H4 (cell line): ENCODE measurements around the gene SMAD2. TPM values are rescaled to one million over a fixed set of nuclear protein-coding genes. Genes with fewer than 3 reads are reported as not detected.

Experiments used
- DNase-seq: peaks from one replicate; pipeline ENCODE4 v3.0.0-alpha.2; 2015; ENCODE audit warnings: low spot score
- total RNA-seq: library from RNA; depleted of rRNA; stranded (reverse); fragments of >200 nt; shearing (Covaris generic); gene quantifications from 2 replicates; pipeline ENCODE4 v1.2.3, GENCODE V29; 2014

The SMAD2 gene
- total RNA-seq, 1 experiment from 2014 or later: 113 TPM

DNA sequence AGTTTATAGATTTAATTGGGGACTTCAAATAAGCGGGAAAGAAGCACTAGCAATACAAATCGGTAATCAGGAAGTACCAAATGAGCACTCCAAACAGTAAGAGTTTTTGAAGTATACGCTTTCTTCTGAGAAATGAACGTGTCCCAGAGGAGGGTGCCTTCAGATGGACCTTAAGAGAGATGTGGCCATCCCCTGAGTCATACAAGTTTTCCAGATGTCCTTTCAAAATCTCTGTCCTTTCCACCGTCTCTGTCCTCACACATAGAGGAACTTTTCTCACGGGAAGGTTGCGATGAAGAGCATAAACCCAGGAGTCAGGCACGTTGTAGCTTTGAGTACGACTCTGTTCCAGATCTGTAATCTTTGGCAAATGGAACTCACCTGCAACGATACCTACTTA lies 1.7 kb upstream of the SMAD2 start:
- no peak for DNase-seq

DNA sequence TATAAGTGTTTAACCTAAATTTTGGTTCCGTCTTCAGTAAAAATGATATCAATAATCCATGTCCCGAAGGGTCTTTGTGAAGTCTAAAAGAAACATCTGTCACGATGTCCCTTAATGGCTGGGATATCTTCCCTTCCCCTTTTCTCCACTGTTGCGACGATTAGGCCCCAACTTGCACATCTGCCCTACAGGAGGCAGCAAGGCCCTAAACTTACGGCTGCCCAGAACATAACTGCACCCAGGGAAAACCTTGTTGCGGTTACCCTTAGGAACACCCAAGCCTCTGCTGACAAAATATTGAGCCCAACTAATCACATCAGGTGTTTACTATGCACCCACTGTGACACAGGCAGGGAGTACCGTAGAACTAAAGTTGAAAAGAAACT lies 1.3 kb upstream of the SMAD2 start:
- no peak for DNase-seq

DNA sequence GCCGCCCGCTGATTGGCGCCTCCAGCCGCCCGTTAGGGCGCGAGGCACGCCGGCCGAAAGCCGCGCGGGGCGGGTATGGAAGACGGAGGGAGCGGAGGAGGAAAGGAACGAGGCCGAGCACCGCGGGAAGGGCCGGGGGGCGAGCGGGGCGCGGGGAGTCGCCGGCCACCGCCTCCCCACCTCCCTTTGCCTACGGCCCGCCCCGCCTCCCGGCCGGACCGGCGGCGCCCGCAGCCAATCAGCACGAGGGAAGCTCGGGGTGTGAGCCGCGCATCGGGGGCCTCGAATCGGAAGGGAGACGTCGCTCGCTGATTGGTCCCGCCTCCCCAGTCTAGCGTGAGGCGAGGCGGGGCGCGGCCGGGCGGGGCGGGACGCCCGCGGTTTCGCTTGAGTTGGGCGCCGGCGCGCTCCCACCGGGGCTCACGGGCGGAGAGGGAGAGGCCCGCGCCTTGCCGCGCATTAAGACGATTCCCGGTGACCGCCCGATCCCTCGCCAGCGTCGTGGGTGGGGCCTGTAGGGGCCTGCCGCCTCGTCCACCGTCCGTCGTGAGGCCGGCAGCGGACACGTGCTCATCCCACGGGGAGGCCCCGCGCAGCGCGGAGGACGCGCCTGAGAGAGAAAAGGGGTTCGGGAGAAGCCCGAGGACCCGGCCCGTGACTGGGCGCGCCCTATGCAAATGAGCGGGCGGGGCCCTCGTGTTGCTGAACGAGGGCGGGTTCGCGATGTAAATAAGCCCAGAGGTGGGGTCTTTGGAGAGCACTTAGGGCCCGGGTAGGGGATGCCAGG lies 665 bp upstream of the SMAD2 start:
- peak; percentile 93 for DNase-seq

DNA sequence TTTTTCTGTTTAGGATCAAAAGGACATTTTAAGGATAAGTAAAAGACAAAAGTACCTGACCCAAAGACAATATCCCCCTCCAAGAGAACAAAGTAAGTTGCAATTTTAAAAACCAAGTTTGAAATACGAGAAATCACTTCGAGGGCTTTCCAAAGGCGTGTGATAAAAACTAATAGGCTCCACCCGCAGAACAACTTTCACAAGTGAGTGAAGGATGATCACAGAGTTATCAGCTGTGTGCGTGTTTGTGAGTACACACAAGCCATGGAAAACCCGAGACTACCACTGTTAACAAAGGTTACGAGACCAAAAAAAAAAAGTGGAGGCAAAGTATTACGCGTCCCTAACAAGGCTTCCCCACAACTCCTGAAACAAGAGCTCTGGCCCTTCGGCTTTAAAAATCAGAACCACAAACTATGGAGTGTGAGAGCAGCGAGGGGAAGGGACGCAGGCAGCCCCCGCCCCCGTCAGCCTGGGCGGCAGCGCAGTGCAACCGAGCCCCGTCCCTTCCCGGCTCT lies 719 bp downstream of the SMAD2 start:
- DNase-seq: no peak

DNA sequence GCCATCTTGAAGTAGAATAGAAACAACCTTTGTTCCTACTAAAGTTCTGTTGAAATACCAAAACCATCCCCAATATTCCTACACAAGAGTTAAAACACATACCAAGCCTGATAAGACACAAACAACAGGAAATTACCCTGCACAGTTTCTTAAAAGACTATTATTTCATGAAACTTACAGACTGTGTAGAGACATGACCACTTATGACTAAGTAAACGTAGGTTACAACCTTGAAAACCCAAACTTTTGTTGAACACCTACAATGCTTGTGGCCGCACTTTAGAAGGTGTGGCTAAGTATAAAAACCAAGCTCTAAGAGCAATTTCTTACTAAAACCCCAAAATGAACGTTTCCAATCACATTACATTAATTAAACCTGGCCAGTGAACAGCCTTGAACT lies 2.0 kb downstream of the SMAD2 start:
- DNase-seq: no peak

DNA sequence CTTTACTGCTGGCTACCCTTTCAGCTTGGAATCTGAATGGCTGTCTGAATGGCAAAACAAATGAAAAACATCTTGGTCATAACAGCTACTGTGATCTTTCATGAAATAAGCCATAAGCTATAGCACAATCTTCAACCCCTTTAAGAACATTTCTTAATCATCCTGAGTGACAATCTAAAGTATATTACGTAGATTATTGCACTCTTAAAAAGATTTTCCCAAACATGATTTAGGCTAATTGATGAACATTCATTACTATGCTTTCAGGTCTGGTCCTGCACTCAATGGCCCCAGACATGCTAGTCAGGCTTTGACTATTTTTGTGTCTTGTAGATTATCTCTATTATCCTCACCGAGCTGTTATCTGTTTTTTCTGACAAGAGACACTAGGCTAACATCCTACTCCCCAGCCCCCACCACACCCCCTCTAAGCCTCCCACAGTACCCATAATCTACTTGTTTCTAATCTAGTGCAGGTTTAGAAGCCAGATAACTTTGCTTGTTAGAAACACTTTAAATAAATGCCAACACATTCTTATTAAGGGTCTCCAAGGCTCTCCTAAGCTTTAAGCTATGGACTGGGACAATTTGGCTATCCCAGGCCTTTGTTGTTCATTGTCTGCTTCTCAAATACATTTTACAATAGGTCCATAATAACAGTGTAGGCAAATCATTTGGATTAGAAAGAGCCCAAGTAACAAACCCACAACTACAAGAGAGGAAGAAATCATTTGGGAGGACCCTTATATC lies 4.2 kb downstream of the SMAD2 start:
- DNase-seq: no peak

DNA sequence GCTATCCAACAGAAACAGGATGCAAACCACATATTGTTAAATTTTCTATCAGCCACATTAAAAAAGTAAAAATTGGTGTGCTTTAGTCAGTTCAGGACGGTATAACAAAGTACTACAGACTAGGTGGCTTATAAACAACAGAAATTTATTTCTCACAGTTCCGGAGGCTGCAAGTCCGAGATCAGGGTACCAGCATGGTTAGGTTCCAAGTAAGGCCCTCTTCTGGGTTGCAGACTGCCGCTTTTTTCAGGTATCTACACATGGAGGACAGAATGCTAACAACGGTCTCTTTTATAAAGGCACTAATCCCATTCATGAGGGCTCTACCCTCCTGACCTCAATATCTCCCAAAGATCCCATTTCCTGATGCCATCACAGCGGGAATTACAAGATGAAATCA lies 10.5 kb downstream of the SMAD2 start:
- no peak for DNase-seq

DNA sequence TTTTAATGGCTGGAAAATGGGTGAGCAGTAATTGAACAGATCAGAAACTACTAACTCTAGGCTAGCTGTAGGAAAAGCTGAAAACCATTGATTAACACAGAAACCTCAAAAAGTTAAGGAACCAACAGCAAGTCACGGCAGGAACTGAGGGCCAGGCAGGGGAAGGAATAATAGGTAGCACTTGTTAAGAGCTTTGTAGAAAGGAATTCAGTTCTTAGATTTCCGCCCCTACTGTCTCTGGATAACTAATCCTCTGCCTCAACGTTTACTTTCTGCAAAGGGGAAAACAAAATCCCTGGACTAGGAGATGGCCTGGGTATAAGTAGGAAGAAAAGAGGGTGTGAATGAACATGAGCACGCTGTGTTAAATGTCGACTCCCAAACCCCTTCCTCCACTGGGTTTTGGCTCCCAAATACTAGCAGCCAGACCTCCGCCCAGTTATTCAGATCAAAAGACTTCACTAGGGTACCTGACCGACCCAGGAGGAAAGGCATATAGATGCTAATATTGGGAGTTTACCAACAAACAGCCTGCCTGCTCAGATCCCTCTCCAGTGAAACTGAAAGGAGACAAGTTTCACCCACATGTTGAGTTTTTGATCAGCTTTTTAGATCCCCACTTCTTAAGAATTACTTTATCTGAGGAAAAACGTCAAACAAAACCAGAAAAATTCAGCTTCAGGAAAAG lies 12.4 kb downstream of the SMAD2 start:
- DNase-seq: no peak

DNA sequence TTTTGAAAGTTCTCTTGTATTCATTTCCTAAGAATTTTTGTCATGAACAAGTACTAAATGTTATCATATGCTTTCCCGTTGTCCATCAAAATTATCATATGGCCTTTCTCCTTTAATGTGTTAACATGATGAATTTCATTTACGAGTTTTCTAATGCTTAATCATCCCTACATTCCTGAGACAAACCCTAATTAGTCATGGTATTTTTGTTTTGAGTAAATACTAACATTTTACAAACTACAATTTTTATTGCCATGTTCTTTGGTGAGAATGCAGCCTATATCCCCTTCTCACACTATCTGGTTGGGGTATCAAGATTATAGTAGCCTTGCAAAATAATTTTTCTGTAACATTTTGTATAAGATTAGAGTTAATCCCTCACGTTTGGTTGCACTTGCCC lies 14.5 kb downstream of the SMAD2 start:
- no peak for DNase-seq

DNA sequence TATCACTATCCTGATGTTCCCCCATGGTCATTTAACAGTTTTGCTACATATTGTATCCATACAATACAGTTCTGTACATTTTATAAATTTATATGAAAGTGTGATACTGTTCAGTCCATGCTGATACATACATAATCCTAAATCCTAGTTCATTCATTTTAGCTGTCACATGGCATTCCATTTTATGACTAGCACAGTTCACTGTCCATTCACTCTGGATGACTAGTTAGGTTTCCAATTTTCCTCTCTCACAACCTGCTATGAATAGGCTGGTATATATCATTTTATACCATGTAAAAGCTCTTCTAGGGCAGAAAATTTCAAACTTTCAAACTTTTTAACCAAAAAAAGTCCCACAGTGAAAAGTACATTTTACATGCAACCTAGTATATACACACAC lies 15.2 kb downstream of the SMAD2 start:
- DNase-seq: no peak

DNA sequence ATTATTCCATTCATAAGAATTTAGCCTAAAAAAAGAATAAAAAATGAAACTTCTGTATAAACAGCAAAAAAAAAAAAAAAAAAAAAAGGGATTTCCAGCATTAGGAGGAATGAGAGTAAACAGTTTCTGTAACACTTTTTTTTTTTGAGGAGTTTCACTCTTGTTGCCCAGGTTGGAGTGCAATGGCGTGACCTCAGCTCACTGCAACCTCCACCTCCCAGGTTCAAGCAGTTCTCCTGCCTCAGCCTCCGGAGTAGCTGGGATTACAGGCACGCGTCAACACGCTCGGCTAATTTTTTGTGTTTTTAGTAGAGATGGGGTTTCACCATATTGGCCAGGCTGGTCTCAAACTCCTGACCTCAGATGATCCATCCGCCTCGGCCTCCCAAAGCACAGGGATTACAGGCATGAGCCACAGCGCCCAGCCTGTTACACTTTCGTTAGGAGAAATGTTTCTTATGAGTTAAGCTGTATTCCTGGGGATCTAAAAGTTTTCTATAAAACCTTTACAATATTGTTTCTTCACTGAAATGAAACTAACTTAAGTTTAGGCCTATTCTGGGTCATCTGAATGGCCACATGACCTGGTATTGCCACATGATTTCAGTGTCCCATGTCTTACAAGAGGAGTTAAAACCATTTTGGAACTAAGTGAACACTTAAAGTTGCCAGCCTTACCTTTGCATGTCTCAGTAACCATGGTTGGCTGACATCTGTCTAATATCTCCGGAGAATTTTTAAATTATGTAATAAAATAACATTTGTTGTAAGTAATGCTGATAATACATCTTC lies 17.5 kb downstream of the SMAD2 start:
- no peak for DNase-seq

DNA sequence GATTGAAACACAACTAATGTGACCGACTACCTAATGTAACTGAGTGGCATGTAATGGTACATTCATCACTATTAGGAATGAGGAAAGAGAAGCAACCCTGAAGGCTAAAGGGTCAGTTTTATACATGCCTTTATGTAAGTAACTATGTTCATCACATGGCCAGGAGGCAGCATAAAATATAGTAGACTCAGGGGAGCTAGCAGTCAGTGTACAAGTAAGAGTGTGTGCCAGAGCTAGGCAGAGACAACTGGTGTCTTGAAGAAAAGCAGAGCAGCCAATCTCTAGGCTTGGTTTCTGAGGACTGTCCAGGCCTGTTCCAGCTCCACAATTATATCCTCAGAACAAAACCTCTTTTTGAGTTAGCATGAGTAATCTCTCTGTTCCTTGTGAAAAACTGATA lies 18.1 kb downstream of the SMAD2 start:
- DNase-seq: no peak

DNA sequence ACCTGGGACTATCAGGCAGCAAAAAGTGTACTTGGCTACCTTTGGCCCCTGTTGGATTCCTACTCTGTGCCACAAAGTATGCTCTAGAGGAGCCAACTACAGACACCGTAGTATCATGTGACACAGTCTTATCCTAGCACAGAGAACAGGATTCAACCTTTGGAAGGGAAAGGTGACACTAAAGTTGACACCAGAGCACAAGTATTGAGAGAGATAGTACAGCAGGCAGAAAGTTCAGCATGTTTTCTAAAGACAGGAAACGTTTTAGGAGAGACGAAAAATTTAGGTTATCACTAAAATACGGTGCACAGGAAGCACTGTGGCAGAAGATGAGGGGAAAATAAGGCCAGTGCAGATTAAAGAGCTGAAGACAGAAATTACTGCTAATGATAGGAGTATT lies 18.6 kb downstream of the SMAD2 start:
- DNase-seq: no peak

DNA sequence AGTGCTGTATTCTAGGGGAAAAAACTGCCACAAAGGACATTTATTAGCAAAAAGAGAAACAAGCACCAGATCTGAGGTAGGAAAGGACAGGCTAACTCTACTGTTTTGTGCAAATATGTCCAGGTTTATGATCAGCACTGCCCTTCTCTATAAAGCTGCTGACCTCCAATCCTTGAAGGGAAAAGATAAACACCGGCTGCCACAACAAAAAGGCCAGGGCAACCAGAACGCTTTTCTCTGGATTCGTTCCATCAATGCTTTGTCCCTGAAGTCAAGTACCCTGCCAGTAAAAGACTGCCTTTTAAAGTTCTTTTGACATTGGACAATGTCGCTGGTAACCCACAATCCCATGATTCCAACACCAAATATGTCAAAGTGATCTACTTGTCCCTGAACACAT lies 21.0 kb downstream of the SMAD2 start:
- DNase-seq: no peak

DNA sequence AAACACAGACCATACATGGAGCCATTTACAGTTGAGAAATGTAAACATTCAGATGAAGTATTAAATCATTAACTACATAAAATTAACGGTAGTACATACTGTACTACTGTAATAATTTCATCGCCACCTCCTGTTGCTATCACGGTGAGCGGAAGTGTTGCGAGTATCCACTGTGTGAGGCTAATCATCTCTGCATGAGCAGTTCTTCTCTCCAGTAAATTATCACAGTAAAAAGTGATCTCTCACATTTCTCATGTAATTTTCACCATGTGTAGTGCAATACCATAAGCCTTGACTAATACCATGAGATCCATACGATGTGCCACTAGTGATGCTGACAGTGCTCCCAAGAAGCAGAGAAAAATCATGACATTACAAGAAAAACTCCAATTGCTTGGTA lies 21.9 kb downstream of the SMAD2 start:
- no peak for DNase-seq

DNA sequence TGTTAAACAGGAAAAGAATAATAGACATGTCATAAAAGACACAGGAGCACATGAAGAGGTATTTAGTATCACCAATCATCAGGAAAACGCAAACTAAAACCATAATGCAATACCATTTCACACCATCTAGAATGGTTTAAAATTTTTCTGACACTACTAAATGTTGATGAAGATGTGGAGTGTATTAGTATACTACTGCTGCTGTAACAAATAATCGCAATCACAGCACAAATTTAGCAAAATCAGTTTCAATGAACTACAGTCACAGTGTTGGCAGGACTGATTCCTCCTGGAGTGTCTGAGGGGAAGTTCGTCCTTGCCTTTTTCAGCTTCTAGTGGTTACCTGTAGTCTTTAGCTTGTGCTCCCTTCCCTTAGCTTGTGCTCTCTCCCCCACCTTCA lies 24.1 kb downstream of the SMAD2 start:
- DNase-seq: no peak

DNA sequence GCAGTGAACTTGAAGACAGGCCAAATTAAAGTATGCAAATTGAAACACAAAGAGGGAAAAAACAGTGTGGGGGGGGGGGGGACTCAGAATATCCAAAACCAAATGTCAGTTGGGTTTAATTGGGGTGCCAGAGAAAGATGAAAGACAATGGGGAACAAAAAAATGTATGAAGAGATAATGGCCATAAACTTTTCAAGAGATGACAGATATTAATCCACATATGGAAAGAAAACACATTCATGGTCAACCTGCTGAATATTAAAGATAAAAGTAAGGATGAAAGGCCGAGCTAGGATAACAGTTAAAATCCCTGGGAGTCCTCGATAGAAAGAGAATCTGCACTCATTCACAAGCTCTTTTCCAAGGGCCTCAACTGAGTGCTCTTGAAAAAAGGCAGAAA lies 26.6 kb downstream of the SMAD2 start:
- DNase-seq: no peak

DNA sequence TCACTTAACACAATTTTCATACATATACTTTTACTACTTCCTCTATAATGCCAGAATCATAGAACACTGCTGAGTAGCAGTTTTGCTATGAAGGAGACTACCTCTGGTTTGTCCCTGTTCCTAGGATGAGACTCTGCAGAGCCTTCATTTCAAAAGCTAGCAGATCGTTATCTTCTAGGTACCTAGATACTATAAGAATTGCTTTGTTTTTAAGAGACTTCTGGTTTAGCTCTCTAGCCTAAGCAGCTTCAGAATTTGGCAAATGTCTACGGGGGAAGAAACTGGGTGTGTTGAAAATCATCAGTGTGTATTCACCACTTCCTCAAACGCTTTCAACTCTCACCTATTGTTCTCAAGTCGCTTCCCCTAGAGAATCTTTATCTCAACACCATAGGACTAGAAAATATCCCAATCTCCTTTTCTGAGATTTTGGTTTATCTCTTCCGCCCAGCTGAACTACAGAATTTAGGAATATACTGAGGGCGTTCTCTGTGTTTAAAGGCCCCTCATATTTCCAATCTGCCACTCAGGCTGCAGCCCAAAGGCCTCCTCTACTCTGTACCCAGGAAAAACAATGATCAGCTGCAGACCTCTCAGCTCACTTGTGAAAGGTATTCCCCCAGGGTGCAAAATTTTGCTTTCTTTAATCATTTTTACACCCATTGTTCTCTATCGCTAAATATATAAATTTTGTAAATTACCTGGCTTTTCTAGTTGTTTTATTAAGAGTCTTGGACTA lies 28.7 kb downstream of the SMAD2 start:
- DNase-seq: no peak

DNA sequence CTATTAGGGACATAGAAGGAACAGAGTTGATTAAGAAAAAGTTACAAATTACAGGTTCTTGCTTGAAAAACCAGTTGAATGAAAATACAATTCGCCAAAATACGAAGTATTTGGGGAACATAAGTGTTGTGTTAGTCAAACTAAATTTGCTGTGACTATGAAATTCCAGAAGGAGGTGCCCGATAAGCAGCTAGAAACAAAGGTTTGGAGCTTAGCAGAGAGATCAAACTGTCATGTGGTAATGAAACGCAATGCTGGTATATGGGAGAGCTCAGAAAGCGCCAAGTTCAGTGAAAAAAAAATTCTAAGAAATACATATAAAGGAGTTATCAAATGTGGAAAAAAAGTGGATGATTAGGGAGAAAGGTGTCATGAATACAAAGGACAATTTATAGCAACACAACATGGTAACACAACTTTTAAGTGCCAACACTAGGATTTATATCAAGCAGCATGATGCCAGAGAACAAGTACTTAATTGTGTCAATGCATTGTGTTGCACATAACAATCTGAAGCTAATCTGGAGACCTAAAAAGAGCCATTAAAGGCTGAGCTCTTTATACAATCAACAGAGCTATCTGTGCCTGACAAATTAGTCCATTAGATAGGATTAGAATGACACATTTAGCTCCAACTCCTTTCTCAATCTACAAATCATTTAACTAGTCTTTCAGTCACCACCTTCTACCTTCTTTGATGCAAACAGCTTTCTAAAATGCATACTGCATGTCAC lies 31.2 kb downstream of the SMAD2 start:
- no peak for DNase-seq

DNA sequence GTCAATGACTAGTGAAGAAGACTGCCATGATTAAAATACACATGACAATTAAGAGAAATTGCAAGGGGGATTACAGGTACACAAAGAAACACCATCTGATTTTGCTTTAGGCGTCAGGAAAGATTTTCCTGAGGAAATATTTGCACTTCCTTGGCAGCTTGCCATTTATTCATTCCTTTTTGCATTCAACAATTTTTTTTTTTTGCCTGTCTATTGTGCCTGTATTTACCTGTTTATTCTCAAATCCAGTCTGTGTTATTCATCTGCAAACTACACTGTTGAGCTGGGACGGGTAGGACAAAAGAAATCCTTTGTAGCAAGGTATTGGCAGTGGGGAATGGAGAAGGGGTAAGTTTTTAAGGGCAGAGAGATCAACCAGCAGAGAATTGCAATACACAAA lies 31.8 kb downstream of the SMAD2 start:
- no peak for DNase-seq

DNA sequence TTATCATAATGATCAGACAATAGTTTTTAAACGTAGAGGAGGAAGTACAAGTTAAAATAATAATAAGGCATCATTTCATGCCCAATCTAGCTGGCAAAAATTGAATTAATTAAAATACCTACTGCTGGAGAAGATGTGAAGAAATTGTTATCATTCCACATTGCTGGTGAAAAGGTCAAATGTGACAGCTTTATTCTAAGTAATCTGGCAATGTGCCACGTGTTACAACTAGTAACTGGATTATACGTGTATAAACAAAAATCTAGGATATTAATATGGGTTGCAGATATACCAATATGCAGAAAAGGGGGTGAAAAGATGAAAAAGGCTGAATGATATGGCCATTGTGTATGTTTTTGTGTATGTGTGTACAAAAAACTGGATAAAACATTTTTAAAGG lies 32.4 kb downstream of the SMAD2 start:
- DNase-seq: no peak
